Endothelial cell (in vitro differentiated cells): ENCODE results near the gene PARVB. TPM values are rescaled to one million over a fixed set of nuclear protein-coding genes. Genes with fewer than 3 reads are reported as not detected.

ENCODE experiments used
- DNase-seq: peaks from one replicate; pipeline ENCODE4 v3.0.0; 2021; ENCODE audit warnings: low spot score
- H3K27ac Mint-ChIP-seq: one replicate; pipeline ENCODE4 v1.8.0; 2021; ENCODE audit warnings: mixed read lengths, inconsistent platforms; ENCODE audit not compliant: unreplicated experiment
- H3K27me3 Mint-ChIP-seq: one replicate; pipeline ENCODE4 v1.8.0; 2021; ENCODE audit warnings: mild to moderate bottlenecking, moderate library complexity, mixed read lengths, inconsistent platforms; ENCODE audit not compliant: unreplicated experiment
- H3K36me3 Mint-ChIP-seq: one replicate; pipeline ENCODE4 v1.8.0; 2021; ENCODE audit warnings: mild to moderate bottlenecking, low read depth, mixed read lengths, inconsistent platforms; ENCODE audit not compliant: unreplicated experiment
- H3K4me1 Mint-ChIP-seq: one replicate; pipeline ENCODE4 v1.8.0; 2021; ENCODE audit warnings: mild to moderate bottlenecking, mixed read lengths, inconsistent platforms; ENCODE audit not compliant: unreplicated experiment
- H3K4me3 Mint-ChIP-seq: one replicate; pipeline ENCODE4 v1.8.0; 2021; ENCODE audit warnings: mild to moderate bottlenecking, mixed read lengths, inconsistent platforms; ENCODE audit not compliant: unreplicated experiment
- H3K9me3 Mint-ChIP-seq: one replicate; pipeline ENCODE4 v1.8.0; 2021; ENCODE audit warnings: mixed read lengths, inconsistent platforms; ENCODE audit not compliant: unreplicated experiment
- CTCF ChIP-seq: fragments of 200-600 bp; sonication (generic); IDR thresholded peaks from one replicate; pipeline ENCODE4 v1.5.0; 2021; ENCODE audit warnings: antibody characterized with exemption; ENCODE audit not compliant: unreplicated experiment
- total RNA-seq: library from RNA; stranded (reverse); fragmentation: NEBNext Ultra II Directional; extraction: Animal tissue kit (Norgen Biotek cat#: 25700); gene quantifications from one replicate; pipeline ENCODE4 v1.2.1, GENCODE V29; 2021; ENCODE audit not compliant: unreplicated experiment

PARVB gene
- total RNA-seq, 1 donor from 2014 or later, result 105 TPM

- DNase-seq, result no peak
- Mint-ChIP-seq H3K36me3 (peaks cover 13% of the 10 kb centered on the region), H3K4me1 (peaks cover 6% of the 10 kb centered on the region), H3K27ac (no peak overlapping the region), H3K9me3 (no peaks in the 10 kb centered on the region), H3K4me3 (no peak overlapping the region), H3K27me3 (no peaks in the 10 kb centered on the region)
- no peak for TF ChIP-seq CTCF
Observed at GRCh38 chr22:44057401-44057987, 33.4 kb downstream of the PARVB start.

DNA sequence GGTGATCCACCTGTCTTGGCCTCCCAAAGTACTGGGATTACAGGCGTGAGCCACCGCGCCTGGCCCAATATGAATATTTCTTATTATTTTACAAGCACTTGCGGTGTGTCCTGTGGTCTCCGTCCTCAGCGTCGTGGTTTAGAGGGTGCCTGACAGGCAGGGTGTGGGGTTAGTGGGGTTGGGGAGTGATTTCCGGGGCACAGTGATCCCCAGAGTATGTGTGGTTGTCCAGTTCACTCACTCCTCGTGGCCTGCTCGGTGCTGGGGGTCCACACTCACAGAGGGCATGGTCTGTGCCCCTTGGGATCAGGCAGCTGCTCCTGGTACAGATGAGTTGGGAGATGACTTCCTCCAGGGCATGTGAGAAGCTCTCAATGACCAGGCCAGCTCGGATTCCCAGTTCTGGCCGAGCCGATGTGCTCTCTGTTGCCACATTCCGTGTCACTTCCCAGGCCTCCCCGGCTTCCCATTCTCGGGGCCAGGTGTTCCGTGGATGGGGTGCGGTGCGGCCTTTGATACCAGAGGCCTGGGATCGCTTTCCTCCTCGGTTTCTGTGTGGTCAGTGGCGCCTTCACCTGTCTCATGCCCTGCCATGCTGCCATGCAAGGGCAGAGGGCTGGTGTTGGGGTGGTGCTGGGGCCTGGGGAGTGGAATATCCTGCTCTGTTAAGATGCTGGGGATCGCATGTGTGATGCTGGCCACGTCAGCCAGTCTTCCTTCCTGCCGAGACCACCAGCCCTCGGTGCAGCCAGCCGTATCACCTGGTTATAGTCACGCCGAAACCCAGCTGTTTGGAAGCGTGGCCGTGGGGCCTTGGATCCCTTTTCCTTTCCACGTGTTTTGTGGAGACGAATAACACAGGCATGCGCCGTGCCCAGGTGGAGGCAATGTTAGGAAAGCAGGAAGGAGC is 39.6 kb downstream of the PARVB start:
- Mint-ChIP-seq H3K27me3 (peaks cover 7% of the 10 kb centered on the region), H3K27ac (peak overlapping the region; percentile 41), H3K36me3 (peaks cover 13% of the 10 kb centered on the region), H3K9me3 (no peaks in the 10 kb centered on the region), H3K4me3 (no peak overlapping the region), H3K4me1 (peaks cover 22% of the 10 kb centered on the region)
- DNase-seq, result no peak
- no peak for TF ChIP-seq CTCF

DNA sequence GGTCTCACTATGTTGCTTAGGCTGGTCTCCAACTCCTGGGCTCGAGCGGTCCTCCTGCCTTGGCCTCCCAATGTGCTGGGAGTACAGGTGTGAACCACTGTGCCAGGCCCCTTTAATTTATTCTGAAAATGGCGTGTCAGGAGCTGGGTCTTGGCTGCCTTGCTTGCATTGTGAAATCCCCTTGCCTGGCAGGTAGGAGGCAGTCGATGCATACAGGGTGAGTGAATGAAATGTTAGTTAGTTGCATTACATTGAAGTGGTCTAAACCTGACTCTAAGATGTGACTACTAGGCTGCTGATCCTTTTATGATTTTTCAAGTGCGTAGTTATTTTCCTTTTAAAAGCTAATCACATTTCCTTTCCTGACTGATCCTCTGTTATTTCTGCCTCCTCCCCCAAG is 42.9 kb downstream of the PARVB start:
- H3K9me3 Mint-ChIP-seq, result no peaks in the 10 kb centered on the region
- no peak overlapping the region for H3K4me3 Mint-ChIP-seq
- H3K4me1 Mint-ChIP-seq, result peaks cover 38% of the 10 kb centered on the region
- peaks cover 11% of the 10 kb centered on the region for H3K27me3 Mint-ChIP-seq
- TF ChIP-seq CTCF, result no peak
- H3K36me3 Mint-ChIP-seq, result no peaks in the 10 kb centered on the region
- no peak overlapping the region for H3K27ac Mint-ChIP-seq
- DNase-seq, result no peak

DNA sequence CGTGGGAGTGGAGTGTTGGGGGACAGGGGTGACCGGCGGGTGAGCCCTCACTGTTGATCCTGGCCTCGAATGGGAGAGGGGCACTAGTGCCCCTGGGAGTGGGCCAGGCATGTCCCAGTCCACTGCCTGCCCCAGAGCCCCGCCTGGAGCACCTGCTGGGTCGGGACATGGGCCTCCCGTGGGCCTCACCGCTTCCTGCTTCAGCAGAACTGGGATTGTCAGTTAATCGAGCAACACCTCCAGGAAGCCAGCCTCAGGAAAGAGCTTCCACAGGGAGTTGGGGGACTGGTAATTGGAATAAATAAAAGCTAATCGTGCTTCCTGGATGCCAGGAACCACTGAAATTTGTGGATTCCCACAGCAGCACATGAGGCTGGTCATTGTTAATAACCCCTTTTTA is 43.8 kb downstream of the PARVB start:
- H3K27me3 Mint-ChIP-seq, result peaks cover 11% of the 10 kb centered on the region
- H3K27ac Mint-ChIP-seq, result no peak overlapping the region
- no peaks in the 10 kb centered on the region for H3K36me3 Mint-ChIP-seq
- peak overlapping the region; percentile 42 for H3K4me3 Mint-ChIP-seq
- TF ChIP-seq CTCF, result no peak
- H3K9me3 Mint-ChIP-seq, result no peaks in the 10 kb centered on the region
- H3K4me1 Mint-ChIP-seq, result peaks cover 38% of the 10 kb centered on the region
- DNase-seq, result peak; percentile 11
